Head of caudate nucleus (tissue), 42 donors: ENCODE results near the gene VAMP2.

Experiments used
- DNase-seq, 42 donors: peaks; one replicate each; pipeline versions ENCODE4 v3.0.0 to v3.0.0-alpha.2; 2020 to 2021; ENCODE audit warnings: mixed read lengths in 7 of 42
- intact Hi-C: fragments of 100-400 bp; cut with DNase I; formaldehyde crosslinking; loops from one replicate; pipeline ENCODE4 v1.15.0; 2022

Gene VAMP2

DNA sequence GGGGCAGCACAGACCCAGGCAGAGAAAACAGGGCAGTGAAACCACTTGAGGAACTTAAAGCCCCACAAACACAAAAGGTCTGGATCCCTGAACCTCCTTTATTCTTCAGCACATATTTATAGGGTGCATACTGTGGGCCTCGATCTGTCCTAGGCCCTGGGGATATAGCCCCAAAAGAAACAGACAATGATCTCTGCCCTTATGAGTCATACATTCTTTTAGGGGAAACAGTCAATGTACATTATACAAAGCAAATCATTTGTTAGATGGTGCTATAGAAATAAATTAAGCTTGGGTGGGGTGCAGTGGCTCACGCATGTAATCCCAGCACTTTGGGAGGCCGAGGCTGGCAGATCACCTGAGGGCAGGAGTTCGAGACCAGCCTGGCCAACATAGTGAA is 28.8 kb downstream of the VAMP2 start:
- DNase-seq = no peak
- intact Hi-C loops = no loop called here

DNA sequence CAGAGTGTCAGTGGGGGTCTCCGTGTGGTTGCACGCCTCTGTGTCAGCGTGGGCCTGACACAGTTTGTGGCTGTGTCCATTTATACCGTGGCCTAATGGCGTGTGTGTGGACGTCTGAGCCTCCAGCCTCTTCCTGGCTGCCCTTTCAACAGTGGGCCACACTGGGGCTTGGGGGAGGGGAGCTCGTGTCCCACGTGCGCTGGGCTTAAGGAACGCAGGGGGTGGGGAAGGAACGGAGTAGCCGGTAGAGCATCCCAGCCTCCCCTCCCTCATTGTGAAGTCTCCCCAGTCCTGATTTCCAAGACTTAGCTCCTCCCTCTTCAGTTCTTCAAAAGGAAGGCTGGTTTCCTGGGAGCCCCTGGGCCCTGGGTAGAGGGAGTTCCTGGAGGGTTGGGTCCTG is 29.3 kb downstream of the VAMP2 start:
- DNase-seq = no peak
- intact Hi-C loops = no loop called here

DNA sequence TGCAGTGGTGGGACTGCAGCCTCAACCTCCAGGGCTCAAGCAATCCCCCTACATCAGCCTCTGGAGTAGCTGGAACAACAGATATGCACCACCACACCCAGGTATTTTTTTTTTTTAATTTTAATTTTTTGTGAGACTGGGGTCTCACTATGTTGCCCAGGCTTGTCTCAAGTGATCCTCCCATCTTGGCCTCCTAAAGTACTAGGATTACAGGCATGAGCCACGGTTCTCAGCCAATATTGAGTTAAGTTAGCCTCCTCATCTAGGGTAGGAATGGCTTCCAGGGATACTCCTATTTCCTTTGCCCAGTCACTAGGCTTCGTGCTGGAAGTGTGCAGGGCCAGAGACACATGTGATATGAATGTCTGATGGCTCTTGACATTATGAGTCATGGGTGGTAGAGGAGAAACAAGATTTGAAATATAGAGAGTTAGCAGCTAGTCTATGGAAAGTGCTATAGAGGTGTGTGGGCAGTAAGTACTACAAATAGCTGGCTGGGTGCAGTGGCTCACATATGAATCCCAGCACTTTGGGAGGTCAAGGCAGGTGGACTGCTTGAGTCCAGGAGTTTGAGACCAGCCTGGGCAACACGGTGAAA is 30.8 kb downstream of the VAMP2 start:
- intact Hi-C loops = no loop called here
- DNase-seq = no peak

DNA sequence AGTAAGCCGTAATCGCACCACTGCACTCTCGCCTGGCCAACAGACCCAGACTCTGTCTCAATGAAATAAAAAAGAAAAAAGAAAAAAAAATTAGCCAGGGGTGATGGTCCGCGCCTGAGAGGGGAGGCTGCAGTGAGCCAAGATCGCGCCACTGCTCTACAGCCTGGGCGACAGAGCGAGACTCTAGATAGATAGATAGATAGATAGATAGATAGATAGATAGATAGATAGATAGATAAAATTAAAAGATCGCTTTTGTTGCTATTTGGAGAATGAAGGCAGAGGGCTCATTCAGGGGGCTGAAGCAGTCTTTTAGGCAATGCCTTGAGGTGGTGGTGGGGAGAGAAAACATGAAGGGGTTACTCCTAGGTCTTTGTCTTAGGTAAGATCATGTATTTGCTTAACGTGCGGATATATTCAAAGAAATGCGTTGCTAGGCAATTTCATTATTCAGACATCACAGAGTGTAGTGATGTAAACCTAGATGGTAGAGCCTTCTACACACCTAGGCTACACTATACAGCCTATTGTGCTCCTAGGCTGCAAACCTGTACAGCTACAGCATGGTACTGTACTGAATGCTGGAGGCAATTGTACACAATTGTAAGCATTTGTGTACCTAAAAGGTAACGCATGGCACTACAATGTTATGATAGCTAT is 34.5 kb downstream of the VAMP2 start:
- DNase-seq = no peak
- intact Hi-C loops = loop anchor here (10.0 kb wide), 2 partner anchors 57 to 177 kb away; no protein-coding TSS in a partner anchor

DNA sequence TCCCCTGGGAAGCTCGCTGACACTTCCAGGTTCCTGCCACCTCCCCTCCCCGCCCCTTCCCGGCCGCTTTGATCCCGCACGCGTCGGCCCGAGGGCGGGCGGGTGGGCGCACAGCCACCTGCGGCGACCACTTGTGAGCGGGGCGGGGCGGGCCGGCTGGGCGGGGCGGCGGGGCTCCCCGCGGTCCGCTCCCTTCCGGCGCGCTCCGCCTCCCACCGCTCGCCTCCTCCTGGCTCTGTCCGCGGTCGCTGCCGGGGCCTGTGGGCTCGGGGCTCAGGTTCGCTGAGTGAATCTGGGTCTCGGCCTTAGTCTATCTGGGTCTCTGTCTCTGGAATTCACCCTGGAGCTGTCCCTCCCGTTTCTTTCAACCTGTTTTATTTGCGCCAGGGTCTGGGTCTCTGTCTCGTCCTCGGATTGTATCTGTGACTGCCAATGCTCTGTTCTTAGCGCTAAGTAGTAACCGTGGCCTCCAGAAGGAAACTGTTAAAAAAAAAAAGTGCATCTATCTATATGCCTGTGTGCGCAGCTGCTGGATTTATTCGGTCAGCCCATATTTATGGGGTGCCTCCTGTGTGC is 36.2 kb downstream of the VAMP2 start:
- peak in 21 of 42 donors; percentile 36 to 71 (median 49) for DNase-seq
- intact Hi-C loops = loop anchor here (10.0 kb wide), 2 partner anchors 58 to 178 kb away; no protein-coding TSS in a partner anchor

DNA sequence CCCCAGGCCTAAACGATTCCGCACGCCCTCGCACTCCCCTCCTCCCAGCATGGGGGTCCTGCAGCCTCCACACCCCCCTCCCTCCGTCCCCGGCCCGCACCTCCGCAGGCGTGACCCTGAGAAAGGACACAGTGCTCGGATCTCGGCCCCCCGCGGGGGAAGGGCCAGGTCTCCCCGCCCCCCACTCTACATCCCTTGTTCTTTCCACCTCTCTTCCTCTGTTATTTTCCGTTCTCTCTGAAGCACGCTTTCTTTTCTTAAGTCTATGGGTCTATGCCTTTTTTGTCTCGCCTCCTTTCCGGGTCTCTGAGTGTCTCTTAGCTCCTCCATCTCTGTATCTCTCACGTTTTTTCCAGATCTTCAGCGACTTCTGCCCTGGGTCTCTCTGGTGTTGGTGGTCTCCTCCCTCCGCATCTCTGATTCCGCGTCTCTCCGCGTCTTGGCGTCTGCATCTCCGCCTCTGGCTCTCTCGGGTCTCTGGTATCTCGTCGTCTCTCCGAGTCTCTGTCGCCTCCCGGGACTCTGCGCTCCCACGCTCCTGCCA is 36.7 kb downstream of the VAMP2 start:
- peak in 8 of 42 donors; percentile 7 to 55 (median 31) for DNase-seq
- intact Hi-C loops = loop anchor here (10.0 kb wide), 2 partner anchors 59 to 179 kb away; no protein-coding TSS in a partner anchor

DNA sequence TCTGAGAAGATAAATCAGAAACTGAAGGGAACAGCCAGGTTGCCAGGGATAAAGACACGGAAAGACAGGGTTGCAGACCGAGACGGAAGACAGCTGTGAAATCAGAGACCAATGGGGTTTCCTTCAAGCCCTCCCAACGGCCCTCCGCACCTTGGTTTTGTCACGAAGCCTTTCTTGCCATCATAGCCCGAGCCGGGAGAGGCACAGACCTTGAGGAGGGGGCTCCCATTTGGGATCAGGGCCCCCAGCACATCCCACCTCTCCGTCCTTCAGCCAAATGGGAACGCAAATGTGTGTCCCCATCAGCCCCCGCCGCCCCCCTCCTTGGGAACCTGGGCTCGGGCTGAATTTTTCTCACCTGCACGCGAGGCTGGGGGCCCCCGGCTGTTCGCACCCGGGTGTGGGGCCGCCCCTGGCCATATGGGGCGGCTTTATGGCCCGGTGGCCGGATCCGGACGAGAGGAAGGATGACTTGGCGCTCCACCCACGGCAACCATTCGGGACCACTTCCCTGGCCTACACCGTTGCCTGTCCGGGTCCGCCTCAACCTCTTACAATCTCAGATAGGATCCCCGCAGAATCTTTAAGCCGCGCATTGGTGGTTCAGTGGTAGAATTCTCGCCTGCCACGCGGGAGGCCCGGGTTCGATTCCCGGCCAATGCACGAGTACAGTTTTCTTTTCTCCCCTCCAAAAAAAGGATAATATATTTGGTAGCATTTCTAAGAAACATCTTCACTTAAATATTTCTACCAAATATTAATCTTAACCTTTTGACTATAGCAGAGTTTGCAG is 37.4 kb downstream of the VAMP2 start:
- intact Hi-C loops = loop anchor here (10.0 kb wide), 2 partner anchors 59 to 179 kb away; no protein-coding TSS in a partner anchor
- peak in 41 of 42 donors; percentile 70 to 98 (median 88) for DNase-seq

DNA sequence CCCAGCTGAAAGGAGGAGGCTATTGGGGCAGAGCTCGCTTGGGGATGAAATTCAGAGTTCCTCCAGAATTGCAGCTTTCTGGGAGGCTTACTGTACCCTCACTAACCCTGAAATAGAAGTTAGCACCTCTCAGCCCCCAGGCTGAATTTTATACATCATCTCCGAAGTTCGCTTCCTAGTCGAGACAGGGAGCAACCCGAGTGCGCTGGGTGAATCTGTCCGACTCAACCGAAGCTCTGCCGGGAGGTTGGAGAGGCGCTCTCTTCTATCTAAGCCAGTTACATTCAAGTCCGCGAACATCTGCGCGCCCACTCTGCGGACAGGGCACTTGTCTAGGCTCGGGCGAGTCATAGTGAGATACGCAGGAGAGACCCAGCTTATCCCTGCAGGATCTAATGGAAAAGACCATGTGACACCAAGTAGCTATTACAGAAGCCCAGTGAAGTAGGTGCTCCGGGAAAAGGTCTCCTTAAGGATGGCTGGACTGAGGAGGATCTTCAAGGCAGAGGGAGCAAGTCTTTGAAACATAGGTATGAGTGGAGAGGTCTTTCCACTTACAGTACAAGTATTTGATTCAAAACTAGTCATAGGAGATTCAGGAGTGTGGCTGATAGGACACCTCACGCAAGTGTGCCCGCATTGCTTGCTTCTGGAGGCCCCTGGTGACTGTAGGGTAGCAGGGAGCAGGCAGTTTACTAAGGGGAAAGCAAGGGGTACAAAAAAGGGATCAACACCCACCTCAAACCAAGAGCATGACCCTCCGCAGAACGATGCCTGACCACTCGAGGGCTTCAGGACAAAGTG is 38.2 kb downstream of the VAMP2 start:
- intact Hi-C loops = loop anchor here (5.0 to 10.0 kb wide), 3 partner anchors 33 to 180 kb away; no protein-coding TSS in a partner anchor
- DNase-seq = peak in 27 of 42 donors; percentile 20 to 71 (median 45)

DNA sequence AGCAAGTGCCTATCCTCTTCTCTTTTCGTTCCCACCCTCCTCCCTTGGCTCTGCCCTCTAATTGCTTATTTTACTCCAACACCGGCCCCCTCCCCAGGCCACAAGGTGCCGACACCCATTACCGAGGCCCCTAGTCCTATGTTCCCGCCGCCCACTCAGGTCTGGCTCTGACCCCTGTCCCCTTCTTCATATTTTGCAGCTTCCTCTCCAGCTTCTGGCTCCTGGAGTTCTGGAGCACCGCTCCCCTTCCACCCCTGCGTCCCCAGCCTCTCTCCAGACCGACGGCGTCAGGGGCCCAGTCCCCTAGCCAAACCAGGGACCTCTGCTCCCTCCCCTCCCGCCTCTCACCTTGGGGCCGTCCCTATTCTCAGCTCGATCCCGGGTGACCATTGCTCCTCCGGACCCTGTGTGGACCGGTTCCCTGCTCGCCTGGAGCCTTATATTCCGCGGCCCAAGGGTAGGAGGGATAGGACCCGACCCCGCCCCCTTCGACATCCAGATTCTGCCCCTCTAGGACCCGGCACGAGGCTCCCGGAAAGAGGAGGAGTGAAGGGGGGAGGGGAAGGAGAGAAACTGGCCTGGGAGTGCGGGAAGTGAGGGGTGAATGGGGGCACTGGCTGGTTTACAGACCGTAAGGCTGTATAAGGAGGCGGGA is 38.9 kb downstream of the VAMP2 start, which contains the start of gene HES7:
TSS of gene HES7 (minus strand) at position 412 of the 655 bp plus-strand sequence. CDS start at position 390, 22 bp downstream.
- intact Hi-C loops = loop anchor here (5.0 to 10.0 kb wide), 3 partner anchors 33 to 181 kb away; no protein-coding TSS in a partner anchor
- DNase-seq = no peak

DNA sequence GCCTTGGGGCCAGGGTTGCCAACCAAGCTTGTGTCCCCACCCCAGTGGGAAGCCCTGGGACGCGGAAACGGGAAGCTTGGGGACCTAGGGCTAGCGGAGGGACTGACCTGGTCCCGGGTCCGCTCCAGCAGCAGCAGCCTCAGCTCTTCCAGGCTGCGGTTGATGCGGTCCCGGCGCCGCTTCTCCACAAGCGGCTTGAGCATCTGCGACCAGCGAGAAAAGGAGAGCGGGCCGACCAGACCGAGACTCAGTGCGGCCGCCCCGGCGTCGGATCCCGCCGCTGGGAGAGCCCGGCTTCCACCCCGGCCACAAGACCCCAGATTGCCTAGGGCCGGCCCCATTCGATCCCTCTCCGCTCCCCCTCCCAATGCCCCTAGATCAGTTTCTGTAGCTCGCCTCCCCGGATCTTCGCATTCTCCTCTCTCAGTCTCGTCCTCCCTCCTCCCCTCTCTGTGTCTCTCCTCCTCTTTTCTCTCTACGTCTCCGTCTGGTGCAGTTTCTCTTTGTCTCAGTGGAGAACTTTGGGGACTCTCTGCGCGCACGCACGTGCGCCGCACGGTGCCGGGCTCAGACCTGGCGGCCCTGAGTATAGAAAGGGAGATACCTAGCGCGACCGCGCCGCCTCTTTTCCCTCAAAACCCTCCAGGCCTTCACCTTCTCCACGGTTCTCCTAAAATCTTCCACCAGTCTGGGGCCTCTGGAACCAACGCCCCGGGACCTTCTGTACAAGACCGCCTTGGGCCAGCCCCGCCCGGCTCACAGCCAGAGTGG is 39.6 kb downstream of the VAMP2 start:
- DNase-seq = peak in 13 of 42 donors; percentile 9 to 56 (median 30)
- intact Hi-C loops = loop anchor here (5.0 to 10.0 kb wide), 3 partner anchors 34 to 182 kb away; no protein-coding TSS in a partner anchor

DNA sequence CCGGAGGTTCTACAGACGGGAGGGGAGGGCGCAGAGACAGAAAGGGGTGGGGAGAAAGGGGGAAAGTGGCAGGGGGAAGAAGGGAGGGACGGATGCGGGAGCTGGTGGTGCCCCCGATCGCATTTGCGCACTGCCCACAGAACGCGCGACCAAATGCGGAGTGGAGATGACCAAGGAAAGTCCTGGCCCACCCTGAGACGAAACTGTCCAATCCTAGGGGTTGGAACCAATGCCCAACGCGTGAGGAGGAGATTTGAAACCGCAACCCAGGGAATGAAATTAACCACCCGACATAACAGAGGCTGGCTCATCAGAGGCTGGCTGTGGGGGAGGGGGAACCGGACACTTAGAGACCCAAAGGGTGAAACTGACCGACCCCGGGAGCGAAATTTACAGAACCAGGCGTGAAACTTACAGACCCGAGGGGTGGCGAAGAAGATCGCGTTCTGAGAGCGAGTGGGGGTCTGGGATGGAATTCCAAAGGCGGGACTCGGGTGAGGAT is 40.3 kb downstream of the VAMP2 start:
- intact Hi-C loops = loop anchor here (5.0 to 10.0 kb wide), 3 partner anchors 35 to 182 kb away; no protein-coding TSS in a partner anchor
- DNase-seq = peak in 10 of 42 donors; percentile 4 to 50 (median 25)

DNA sequence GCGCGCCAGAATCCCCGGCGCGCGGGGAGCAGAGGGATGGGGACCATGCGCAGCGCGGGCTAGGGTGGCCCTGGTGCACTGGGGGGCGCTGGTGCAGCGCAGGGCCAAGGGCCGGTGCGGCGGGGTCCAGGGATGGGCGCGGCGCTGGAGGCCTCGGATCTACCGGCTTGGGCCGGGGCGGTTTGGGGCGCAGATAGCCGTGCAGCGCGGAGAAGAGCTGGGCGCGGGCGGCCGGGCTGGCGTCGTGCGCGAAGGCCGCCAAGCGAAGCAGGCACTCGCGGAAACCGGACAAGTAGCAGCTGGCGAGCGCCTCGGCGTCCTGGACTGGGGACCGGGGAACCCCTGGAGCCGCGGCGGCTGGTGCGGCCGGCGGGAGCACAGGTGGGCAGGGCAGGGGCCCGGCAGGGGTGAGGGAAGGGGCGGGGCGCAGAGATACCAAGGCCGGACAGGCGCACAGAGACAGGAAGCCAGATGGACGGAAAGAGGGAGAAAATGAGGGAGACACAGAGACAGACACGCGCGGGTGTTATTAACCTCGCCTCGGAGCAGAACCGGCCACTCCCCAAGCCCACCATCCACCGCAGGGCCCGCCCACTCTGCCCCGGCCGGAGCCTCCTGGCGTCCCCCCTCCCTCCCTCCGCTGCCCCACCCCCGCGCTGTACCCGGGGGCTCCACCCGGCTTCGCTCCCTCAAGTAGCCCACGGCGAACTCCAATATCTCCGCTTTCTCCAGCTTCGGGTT is 40.9 kb downstream of the VAMP2 start:
- intact Hi-C loops = loop anchor here (5.0 to 10.0 kb wide), 3 partner anchors 35 to 183 kb away; no protein-coding TSS in a partner anchor
- DNase-seq = peak; percentile 49 to 91 (median 80)

DNA sequence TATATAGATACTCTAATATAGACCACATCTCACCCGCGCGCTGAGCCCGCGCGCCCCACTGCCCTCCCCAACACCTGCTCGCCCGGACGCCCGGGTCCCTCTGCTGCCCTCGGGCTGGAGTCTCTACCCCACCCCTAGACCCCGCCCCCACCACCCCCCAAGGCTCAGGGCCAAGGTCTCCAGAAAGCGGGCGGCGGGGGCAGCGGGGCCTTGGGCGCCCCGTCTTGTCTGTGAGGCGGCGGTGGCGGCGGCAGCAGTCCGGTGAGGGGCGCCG is 41.4 kb downstream of the VAMP2 start:
- DNase-seq = no peak
- intact Hi-C loops = loop anchor here (5.0 to 10.0 kb wide), 3 partner anchors 36 to 183 kb away; no protein-coding TSS in a partner anchor

DNA sequence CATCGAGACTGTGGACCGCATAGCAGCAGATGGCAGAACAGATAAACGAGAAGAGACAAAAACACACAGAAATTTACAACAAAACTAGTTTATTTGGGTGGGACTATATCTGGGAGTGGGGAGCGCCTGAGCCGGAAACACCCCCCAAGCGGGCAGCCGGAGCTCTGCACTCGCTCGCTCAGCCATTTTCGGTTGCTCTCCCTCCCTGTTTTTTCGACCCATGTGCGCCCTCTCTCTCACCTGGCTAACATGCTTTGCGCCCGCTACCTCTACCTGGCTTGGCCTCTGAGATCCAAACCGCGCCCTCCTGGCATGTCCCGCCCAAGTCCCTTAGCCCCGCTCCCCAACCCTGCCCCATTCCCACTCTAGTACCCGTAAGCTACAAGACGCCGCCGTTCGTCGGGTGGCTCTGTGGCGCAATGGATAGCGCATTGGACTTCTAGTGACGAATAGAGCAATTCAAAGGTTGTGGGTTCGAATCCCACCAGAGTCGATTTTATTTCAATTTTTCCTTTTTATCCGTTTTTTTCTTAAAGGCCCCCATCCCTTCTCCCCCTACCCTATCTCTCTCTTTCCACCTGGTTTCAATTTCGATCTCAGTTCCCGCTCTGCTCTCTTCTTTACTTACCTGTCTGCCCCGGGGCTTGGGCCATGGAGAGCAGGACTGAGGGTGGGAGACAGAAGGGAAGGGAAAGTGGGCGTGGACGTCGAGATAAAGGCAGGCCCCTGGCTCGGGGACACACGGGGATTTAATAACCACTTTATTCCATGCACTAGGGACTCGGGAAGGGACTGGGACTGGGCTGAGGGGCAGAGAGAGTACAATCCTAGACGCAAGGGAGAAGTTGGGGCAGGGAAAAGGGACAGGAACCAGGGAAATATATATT is 42.0 kb downstream of the VAMP2 start:
- peak in 40 of 42 donors; percentile 43 to 87 (median 72) for DNase-seq
- intact Hi-C loops = loop anchor here (5.0 to 10.0 kb wide), 3 partner anchors 37 to 184 kb away; no protein-coding TSS in a partner anchor
